Mucosa of descending colon (tissue), 3 donors: Measurements from ENCODE around the gene ZBTB7C. TPM values are rescaled to one million over a fixed set of nuclear protein-coding genes. Genes with fewer than 3 reads are reported as not detected.

ENCODE experiments used
- ATAC-seq: fragments of 200-7000 bp; cut with Tn5 transposase; one replicate; pipeline ENCODE4 v1.9.1; 2020; ENCODE audit warnings: mild to moderate bottlenecking, moderate library complexity
- DNase-seq, 3 donors: peaks; one replicate each; pipeline ENCODE4 v3.0.0-alpha.2; 2020
- H3K36me3 ChIP-seq: fragments of 200-600 bp; one replicate; pipeline ENCODE4 v1.8.0; 2021; ENCODE audit warnings: low read depth, mild to moderate bottlenecking
- H3K4me1 ChIP-seq: fragments of 200-600 bp; one replicate; pipeline ENCODE4 v1.8.0; 2021; ENCODE audit warnings: low read depth, mild to moderate bottlenecking
- H3K4me3 ChIP-seq: fragments of 200-600 bp; one replicate; pipeline ENCODE4 v1.8.0; 2021; ENCODE audit warnings: mild to moderate bottlenecking
- H3K9me3 ChIP-seq: fragments of 200-600 bp; one replicate; pipeline ENCODE4 v1.8.0; 2021; ENCODE audit warnings: mild to moderate bottlenecking
- CTCF ChIP-seq: fragments of 200-600 bp; IDR thresholded peaks from one replicate; pipeline ENCODE4 v1.8.0; 2022; ENCODE audit warnings: antibody characterized with exemption, mild to moderate bottlenecking
- intact Hi-C, 2 donors: fragments of 100-400 bp; cut with DNase I in 1 of 2; cut with micrococcal nuclease in 1 of 2; formaldehyde crosslinking; loops; one replicate each; pipeline versions ENCODE4 v1.11.0 to v1.11.1; 2022; cut with DNase I, micrococcal nuclease
- total RNA-seq, 3 donors: library from RNA; stranded (reverse); fragmentation: NEBNext Ultra II Directional in 2 of 3; extraction: Animal tissue kit (Norgen Biotek cat#: 25700) in 2 of 3; gene quantifications; one replicate each; pipeline versions ENCODE4 v1.2.1 to v1.2.4, GENCODE V29; 2021 to 2023
- donor health status: DM: no; HTN: no; CAD: no; lungs with moderate emphysema.
- donor health status: DM: no; HTN: no; CAD: no.
- donor health status: DM: no; HTN: yes; CAD: no.

Gene ZBTB7C
- total RNA-seq, 3 donors from 2014 or later = 20.8 to 56.6 (median 38.2) TPM

- Histone ChIP-seq H3K4me1 (peaks cover 4% of the 10 kb centered on the region), H3K36me3 (no peaks in the 10 kb centered on the region), H3K4me3 (no peak overlapping the region), H3K9me3 (no peaks in the 10 kb centered on the region)
- DNase-seq = no peak
- no peak for ATAC-seq
- no peak for TF ChIP-seq CTCF
- intact Hi-C loops = no loop called here
Observed at GRCh38 chr18:48321121-48321520, 88.1 kb downstream of the ZBTB7C start.

- Histone ChIP-seq H3K4me1 (peaks cover 4% of the 10 kb centered on the region), H3K4me3 (no peak overlapping the region), H3K36me3 (no peaks in the 10 kb centered on the region), H3K9me3 (no peaks in the 10 kb centered on the region)
- ATAC-seq (peak; percentile 78), DNase-seq (peak in 2 of 3 donors; percentile 38 to 54)
- TF ChIP-seq CTCF = no peak
- intact Hi-C loops = no loop called here
Observed at GRCh38 chr18:48320639-48320945, 88.6 kb downstream of the ZBTB7C start.

- DNase-seq (no peak), ATAC-seq (peak; percentile 70)
- no peak for TF ChIP-seq CTCF
- peaks cover 4% of the 10 kb centered on the region for H3K4me1 ChIP-seq
- intact Hi-C loops = no loop called here
- H3K9me3 ChIP-seq = no peaks in the 10 kb centered on the region
- H3K36me3 ChIP-seq = no peaks in the 10 kb centered on the region
- no peak overlapping the region for H3K4me3 ChIP-seq
Observed at GRCh38 chr18:48319801-48320638, 89.2 kb downstream of the ZBTB7C start.

- ATAC-seq = no peak
- no peak for DNase-seq
- TF ChIP-seq CTCF = no peak
- H3K9me3 ChIP-seq = no peaks in the 10 kb centered on the region
- peaks cover 4% of the 10 kb centered on the region for H3K4me1 ChIP-seq
- H3K4me3 ChIP-seq = no peak overlapping the region
- H3K36me3 ChIP-seq = no peaks in the 10 kb centered on the region
- intact Hi-C loops = no loop called here
Observed at GRCh38 chr18:48318436-48318835, 90.7 kb downstream of the ZBTB7C start.

- intact Hi-C loops = no loop called here
- H3K4me3 ChIP-seq = no peak overlapping the region
- TF ChIP-seq CTCF = no peak
- no peaks in the 10 kb centered on the region for H3K36me3 ChIP-seq
- no peaks in the 10 kb centered on the region for H3K9me3 ChIP-seq
- no peak for DNase-seq
- H3K4me1 ChIP-seq = peaks cover 4% of the 10 kb centered on the region
- ATAC-seq = no peak
Observed at GRCh38 chr18:48317781-48318381, 91.3 kb downstream of the ZBTB7C start.
